ENCODE data around the gene MT1M. TPM values are rescaled to one million over a fixed set of nuclear protein-coding genes. Genes with fewer than 3 reads are reported as not detected.

MT1M gene
- total RNA-seq, 1 experiment from 2014 or later, result 0.39 TPM

DNA sequence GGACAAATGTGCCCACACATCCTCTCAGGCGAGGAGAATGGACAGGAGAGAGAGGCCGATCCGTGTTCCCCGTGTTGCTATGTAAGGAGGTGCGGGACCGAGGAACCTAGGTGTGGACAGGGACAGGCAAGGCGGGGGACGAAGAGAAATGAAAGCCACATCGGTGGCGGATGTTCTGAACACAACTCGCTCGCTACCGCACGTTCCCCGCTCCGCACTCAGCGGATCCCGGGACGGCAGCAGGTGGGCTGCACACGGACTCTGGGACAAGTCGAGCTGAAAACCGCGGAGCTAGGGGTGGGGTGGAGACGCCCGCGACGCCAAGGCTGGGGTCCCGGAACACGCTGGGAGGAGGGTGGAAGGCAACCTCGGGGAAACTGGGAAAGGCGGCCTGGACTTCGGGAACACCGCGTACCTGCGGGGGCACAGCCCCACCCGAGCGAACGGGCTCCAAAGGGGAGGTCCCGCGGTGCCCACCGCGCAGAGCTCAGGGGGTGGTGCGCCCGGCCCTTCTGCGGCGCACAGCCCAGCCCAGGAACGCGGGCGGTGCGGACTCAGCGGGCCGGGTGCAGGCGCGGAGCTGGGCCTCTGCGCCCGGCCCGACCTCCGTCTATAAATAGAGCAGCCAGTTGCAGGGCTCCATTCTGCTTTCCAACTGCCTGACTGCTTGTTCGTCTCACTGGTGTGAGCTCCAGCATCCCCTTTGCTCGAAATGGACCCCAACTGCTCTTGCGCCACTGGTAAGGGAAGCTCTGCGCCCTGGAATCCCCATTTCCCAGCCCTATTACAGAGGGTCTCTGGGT lies 7.1 kb upstream of the MT1M start, which contains the start of gene MT1E (continued):
- TF ChIP-seq ZNF274 (IDR thresholded peaks at IDR 0.05; ENCODE audit: low read depth, low read length), result no peak
- TF ChIP-seq YY1 (IDR thresholded peaks at IDR 0.05; ENCODE audit: extremely low read depth, insufficient replicate concordance, low read depth, low read length), result peak; percentile 57
- TF ChIP-seq RAD21 (IDR thresholded peaks at IDR 0.05; ENCODE audit: low read depth), result no peak
- peak; percentile 57 for TF ChIP-seq SP1 (IDR thresholded peaks at IDR 0.05; ENCODE audit: low read depth)

DNA sequence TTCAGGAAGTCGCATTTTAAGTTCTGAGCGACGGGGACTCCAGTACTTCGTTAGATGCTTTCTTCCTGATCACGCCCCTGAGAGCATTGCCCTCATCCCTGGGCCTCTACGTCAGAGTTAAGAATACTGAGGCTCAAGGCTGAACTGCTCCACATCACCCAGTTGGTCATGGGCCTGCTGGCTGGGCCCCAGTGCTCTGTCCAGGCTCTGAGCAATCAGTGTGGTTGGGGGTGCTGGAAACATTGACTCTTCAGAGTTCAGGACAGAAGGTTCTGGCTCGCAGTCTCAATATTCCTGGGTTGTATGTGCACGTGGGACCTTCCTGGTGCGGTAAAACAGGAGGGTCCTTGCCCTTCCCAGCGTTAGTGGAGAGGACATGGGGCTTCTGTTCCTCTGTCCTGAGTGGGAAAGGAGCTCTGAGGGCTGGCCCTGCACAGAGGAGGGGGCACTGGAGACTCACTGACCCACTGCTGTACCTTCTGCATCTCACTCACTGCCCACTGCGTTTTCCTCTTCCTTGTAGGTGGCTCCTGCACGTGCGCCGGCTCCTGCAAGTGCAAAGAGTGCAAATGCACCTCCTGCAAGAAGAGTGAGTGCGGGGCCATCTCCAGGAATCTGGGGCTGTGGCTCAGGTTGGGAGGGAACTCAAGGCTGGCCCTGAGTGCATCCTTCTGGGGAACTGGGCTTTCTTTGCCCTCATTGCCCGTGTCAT lies 6.4 kb upstream of the MT1M start:
- intact Hi-C loops (cut with micrococcal nuclease), result loop anchor here (1.0 to 5.0 kb wide), 3 partner anchors 18 to 56 kb away; partner anchors contain the start of genes MT1X and MT2A
- TSS peak; percentile 94 for BruUV-seq (replicated peaks)
- TF ChIP-seq POLR2A (IDR thresholded peaks at IDR 0.05; ENCODE audit: borderline replicate concordance, extremely low read depth, insufficient read depth, insufficient read length), result no peak
- no peak for TF ChIP-seq SIN3A (IDR thresholded peaks at IDR 0.05; ENCODE audit: low read depth)
- TF ChIP-seq ZFX (IDR thresholded peaks at IDR 0.05), result 0 out of 2 replicates have a peak, but pooled peaks have one; percentile 27
- no peak for TF ChIP-seq RAD21 (IDR thresholded peaks at IDR 0.05; ENCODE audit: low read depth)
- no peak for TF ChIP-seq EGR1 (IDR thresholded peaks at IDR 0.05; ENCODE audit: low read depth)
- TF ChIP-seq, protein P1, sequence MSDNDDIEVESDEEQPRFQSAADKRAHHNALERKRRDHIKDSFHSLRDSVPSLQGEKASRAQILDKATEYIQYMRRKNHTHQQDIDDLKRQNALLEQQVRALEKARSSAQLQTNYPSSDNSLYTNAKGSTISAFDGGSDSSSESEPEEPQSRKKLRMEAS (IDR thresholded peaks at IDR 0.05), result peak; percentile 24; the same call in 1 of the 2 replicates
- TF ChIP-seq JUND (IDR thresholded peaks at IDR 0.05), result peak; percentile 24; the same call in 1 of the 2 replicates
- H3K9ac ChIP-seq (ENCODE audit: low read length), result peak overlapping the region; percentile 87
- no peaks in the 10 kb centered on the region for H4K20me1 ChIP-seq (ENCODE audit: insufficient read depth)
- peak overlapping the region; percentile 66 to 72 for H3K4me3 ChIP-seq (replicated peaks in 1 of 2; ENCODE audit: low read depth in 1 of 2, low read length in 2 of 2)
- H3K79me2 ChIP-seq (ENCODE audit: insufficient read depth, low read length), result peaks cover 12% of the 10 kb centered on the region
- ATAC-seq (peak; percentile 24), DNase-seq (ENCODE audit: low read depth, low spot score) (no peak)
- H3K36me3 ChIP-seq (ENCODE audit: control insufficient read depth in 1 of 2, insufficient read depth in 2 of 2, low read length in 2 of 2), result no peaks in the 10 kb centered on the region
- peak overlapping the region; percentile 88 for H3K4me2 ChIP-seq (ENCODE audit: low read length)
- no peaks in the 10 kb centered on the region for H3K27me3 ChIP-seq (ENCODE audit: insufficient read depth, low read length)
- H3K4me1 ChIP-seq (ENCODE audit: control insufficient read depth in 1 of 2, insufficient read depth in 2 of 2, low read length in 2 of 2), result peaks cover 12 to 48% of the 10 kb centered on the region in 2 experiments
- CTCF ChIA-PET, result interaction anchor here (1.0 to 2.8 kb wide), 6 partner anchors 16 to 76 kb away, joined by 3 to 7 read pairs (median 4); partner anchors contain the start of gene MT2A
- H3K9me2 ChIP-seq (ENCODE audit: insufficient read depth), result no peaks in the 10 kb centered on the region
- POLR2A ChIA-PET, result interaction anchor here (0.8 to 9.4 kb wide), 20 partner anchors 7 to 305 kb away, joined by 3 to 344 read pairs (median 5); partner anchors contain the start of genes MT1F, MT1X, MT2A and NUDT21
- H2AFZ ChIP-seq (ENCODE audit: low read depth, low read length, poor library complexity, severe bottlenecking), result no peak overlapping the region
- H3K27ac ChIP-seq (ENCODE audit: low read depth, low read length), result peak overlapping the region; percentile 97
- H3K9me3 ChIP-seq (ENCODE audit: control insufficient read depth in 1 of 2, insufficient read depth in 1 of 2, low read depth in 1 of 2, low read length in 2 of 2), result no peaks in the 10 kb centered on the region
- RAD21 ChIA-PET (ENCODE audit: low non-redundant PET in 1 of 2, low total read pairs in 2 of 2, uncharacterized antibody in 2 of 2, unreplicated experiment in 2 of 2), result interaction anchor here (0.7 to 2.7 kb wide), 9 partner anchors 15 to 76 kb away, joined by 3 to 7 read pairs (median 4); partner anchors contain the start of gene MT2A (in 1 of the 2)
